Measurements from ENCODE around the gene ADGRE2. TPM values are rescaled to one million over a fixed set of nuclear protein-coding genes. Genes with fewer than 3 reads are reported as not detected.

The ADGRE2 gene
- total and polyA plus RNA-seq, 2 of the 4 experiments (the other 2 are of a cell fraction), result not detected

DNA sequence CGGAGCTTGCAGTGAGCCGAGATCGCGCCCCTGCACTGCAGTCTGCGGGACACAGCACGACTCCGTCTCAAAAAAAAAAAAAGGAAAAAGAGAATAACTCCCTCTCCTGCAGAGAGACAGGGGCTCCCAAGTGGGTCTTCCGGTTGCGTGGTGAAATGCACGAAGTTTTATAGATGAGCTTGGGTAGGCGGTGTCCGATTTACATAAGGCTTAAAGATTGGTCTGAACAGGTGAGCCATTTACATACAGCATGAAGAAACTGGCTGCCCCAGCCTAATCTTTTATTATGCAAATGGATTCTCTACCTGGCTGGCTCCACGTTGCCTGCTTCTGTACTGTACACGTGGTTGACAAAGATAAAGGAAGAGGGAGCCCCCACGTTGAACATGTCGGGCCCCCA, 19.5 kb downstream of the ADGRE2 start:
- no peak overlapping the region for H3K9ac ChIP-seq (ENCODE audit: low read depth, low read length)
- TF ChIP-seq MAZ (IDR thresholded peaks at IDR 0.05; ENCODE audit: borderline replicate concordance, low read depth, low read length) (no peak), MXI1 (IDR thresholded peaks at IDR 0.05; ENCODE audit: borderline replicate concordance, low read depth, low read length) (no peak), CTCF (conservative IDR thresholded peaks at IDR 0.05; ENCODE audit: low read depth, low read length) (no peak), RFX5 (IDR thresholded peaks at IDR 0.05; ENCODE audit: low read depth, low read length) (no peak), POLR2A (IDR thresholded peaks at IDR 0.05; ENCODE audit: low read depth, low read length) (no peak), MAFK (IDR thresholded peaks at IDR 0.05; ENCODE audit: low read depth, low read length) (no peak), CEBPB (IDR thresholded peaks at IDR 0.05; ENCODE audit: low read depth, low read length) (no peak), BHLHE40 (IDR thresholded peaks at IDR 0.05; ENCODE audit: low read depth, low read length) (no peak), NFE2L2 (IDR thresholded peaks at IDR 0.05; ENCODE audit: low read depth, low read length) (no peak)
- 14% methylated on average over 4 of the region's 16 CpGs; no CpG with 5 or more reads in 1 of the 2 experiments for WGBS, 2 experiments (ENCODE audit: extremely low coverage in 2 of 2, insufficient read length in 1 of 2)
- no peak overlapping the region for H3K4me2 ChIP-seq (ENCODE audit: low read depth, low read length)
- H3K79me1 ChIP-seq (ENCODE audit: low read depth in 1 of 2, low read length in 2 of 2), result no peaks in the 10 kb centered on the region
- H2AFZ ChIP-seq (replicated peaks; ENCODE audit: low read length, poor library complexity), result no peak overlapping the region
- H4K5ac ChIP-seq (ENCODE audit: low read depth, low read length), result no peak overlapping the region
- no peak overlapping the region for H3K23ac ChIP-seq (ENCODE audit: low read depth, low read length)
- dilution Hi-C loops (cut with HindIII; ENCODE audit: low sequenced_read_pairs, unreplicated experiment) (no loop called here), intact Hi-C loops (cut with micrococcal nuclease) (no loop called here), in situ Hi-C loops (cut with MboI; ENCODE audit: low sequenced_read_pairs) (no loop called here)
- no peak overlapping the region for H3K14ac ChIP-seq (replicated peaks; ENCODE audit: low read depth, low read length)
- H2AK5ac ChIP-seq (ENCODE audit: low read depth, low read length), result no peak overlapping the region
- ChIA-PET POLR2A (ENCODE audit: unreplicated experiment) (no interaction called here), CTCF (no interaction called here)
- H3K4me1 ChIP-seq (ENCODE audit: control insufficient read depth, insufficient read depth, low read length), result no peaks in the 10 kb centered on the region
- no peak overlapping the region for H3K4ac ChIP-seq (ENCODE audit: low read depth, low read length)
- ATAC-seq (ENCODE audit: low read depth) (no peak), DNase-seq (no peak)
- H3K56ac ChIP-seq (ENCODE audit: extremely low read depth, insufficient read depth, low read length), result no peak overlapping the region
- no peak overlapping the region for H3K4me3 ChIP-seq (ENCODE audit: insufficient read depth, low read depth, low read length)
- H4K91ac ChIP-seq (ENCODE audit: insufficient read depth, low read depth, low read length), result no peak overlapping the region
- H4K8ac ChIP-seq (ENCODE audit: low read depth in 2 of 2, low read length in 2 of 2), result no peak overlapping the region
- no peak overlapping the region for H2BK15ac ChIP-seq (ENCODE audit: low read depth, low read length)
- H3K18ac ChIP-seq (ENCODE audit: low read depth, low read length), result no peak overlapping the region
- no peaks in the 10 kb centered on the region for H4K20me1 ChIP-seq (ENCODE audit: insufficient read depth, low read length)
- no TSS peak for BruUV-seq (replicated peaks)
- H3K27ac ChIP-seq (ENCODE audit: insufficient read depth, low read length), result no peak overlapping the region
- H2BK120ac ChIP-seq (ENCODE audit: low read depth, low read length), result no peak overlapping the region
- H3K9me3 ChIP-seq (ENCODE audit: control insufficient read depth, insufficient read depth, low read length), result peaks cover 4% of the 10 kb centered on the region; the same call in 1 of the 2 replicates
- H2BK20ac ChIP-seq (ENCODE audit: low read depth, low read length), result no peak overlapping the region
- H3K27me3 ChIP-seq (ENCODE audit: control insufficient read depth, insufficient read depth, low read length), result no peaks in the 10 kb centered on the region
- no peaks in the 10 kb centered on the region for H3K36me3 ChIP-seq (ENCODE audit: control insufficient read depth, insufficient read depth, low read length)
- no peaks in the 10 kb centered on the region for H3K9me1 ChIP-seq (ENCODE audit: insufficient read depth, low read length)
- no peak overlapping the region for H2AK9ac ChIP-seq (replicated peaks; ENCODE audit: low read depth, low read length, poor library complexity)
- H2BK5ac ChIP-seq (ENCODE audit: low read depth, low read length, poor library complexity, severe bottlenecking), result no peak overlapping the region
